NCI-H510A (cell line): ENCODE results near the gene SMAD2.

ENCODE experiments used
- DNase-seq: peaks from one replicate; lab custom pipeline; 2025; lab: John Stamatoyannopoulos, UW

The SMAD2 gene

GRCh38 chr18:47895565-47896250, 34.8 kb downstream of the SMAD2 start:
- DNase-seq: no peak

DNA sequence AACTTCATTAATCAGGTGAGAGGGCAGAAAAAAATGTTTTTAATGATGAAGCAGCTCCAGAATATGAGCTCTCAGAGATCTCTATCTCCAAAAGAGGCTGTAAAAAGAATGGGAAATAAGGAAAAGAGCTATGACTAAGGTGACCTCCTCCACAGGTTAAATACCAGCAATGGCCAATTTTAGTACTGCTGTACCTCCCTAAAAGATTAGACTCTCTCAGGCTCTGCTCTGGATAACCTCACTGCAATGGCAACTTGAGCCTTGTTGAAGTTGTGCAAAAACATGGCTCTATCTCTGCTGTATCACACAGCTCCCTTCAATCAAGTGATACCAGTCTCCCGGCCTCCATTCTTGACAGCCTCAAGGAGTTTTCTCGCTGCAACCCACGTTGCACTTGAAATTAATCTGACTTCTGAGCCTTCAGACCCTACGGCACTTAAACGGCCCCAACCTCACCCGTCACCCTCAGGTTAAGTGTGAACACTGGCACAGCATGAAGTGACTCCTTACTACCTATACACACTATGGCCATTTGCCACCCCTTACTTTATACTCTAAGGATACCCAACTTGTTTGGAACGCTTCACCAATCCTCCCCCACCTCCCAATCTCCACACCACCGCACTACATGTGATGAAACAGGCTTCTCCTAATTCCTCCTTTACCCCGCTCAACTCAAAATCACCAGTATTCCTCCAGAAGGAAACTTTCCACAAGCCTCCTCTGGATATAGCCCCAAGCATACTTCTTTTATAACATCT, 36.3 kb downstream of the SMAD2 start:
- DNase-seq: no peak

- no peak for DNase-seq
These were observed 37.4 kb downstream of the SMAD2 start for GRCh38 chr18:47893047-47893446.

DNA sequence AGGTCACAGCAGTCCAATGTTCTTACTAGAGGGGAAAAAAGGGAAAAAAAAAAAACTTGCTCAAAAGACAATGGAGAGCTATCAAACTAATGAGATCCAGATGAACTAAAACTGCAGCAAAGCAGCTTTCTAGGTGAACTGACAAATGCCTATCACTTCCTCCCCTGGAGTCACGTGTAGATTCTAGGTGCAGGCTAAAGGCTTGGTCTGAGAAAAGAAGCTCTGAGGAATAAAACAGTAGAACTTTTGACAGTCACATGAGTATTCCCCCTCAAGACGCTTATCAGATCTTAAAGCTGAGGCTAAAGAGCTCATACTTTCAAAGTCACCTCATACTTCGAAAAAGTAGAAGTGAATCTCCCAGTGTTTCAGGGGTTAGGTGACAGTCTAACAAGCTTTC, 42.3 kb downstream of the SMAD2 start:
- DNase-seq: no peak

DNA sequence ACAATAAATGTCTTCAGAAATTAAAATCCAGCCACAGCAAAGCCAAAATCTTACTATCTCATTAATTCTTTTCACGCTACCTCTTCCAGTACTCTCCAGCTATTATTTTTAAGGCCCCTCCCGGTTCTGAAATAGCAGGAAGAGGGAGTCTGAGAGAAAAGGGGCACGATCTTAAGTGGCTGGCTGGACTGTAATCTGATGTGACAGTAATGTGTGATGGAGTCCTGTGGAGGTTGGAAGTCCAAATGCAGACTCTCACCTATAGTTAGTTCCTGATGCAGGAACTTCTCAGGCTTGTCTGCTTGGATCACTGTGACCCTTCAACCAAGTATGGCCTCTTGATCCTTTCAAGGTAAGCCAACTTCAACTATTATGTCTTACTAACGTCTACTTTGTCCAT, 43.2 kb downstream of the SMAD2 start:
- DNase-seq: no peak

- DNase-seq: no peak
These were observed 46.6 kb downstream of the SMAD2 start for GRCh38 chr18:47883771-47884413.

DNA sequence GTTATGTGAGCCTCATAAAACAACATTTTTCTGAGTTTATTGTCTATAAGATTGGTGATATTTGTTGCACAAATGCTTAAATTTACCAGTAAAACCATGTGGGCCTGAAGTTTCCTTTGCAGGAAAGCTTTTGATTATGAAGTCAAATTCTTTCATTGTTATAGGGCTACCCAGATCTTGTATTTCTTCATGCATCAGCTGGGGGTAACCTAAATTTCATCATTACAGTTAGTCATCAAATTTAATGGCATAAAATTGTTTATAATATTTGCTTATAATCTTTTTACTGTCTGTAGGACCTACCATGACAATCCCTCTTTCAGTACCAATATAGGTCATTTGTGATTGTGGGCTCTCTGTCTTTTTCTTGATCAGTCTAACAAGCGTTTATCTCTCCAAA, 47.8 kb downstream of the SMAD2 start:
- no peak for DNase-seq

GRCh38 chr18:47881752-47882455, 48.6 kb downstream of the SMAD2 start:
- no peak for DNase-seq

DNA sequence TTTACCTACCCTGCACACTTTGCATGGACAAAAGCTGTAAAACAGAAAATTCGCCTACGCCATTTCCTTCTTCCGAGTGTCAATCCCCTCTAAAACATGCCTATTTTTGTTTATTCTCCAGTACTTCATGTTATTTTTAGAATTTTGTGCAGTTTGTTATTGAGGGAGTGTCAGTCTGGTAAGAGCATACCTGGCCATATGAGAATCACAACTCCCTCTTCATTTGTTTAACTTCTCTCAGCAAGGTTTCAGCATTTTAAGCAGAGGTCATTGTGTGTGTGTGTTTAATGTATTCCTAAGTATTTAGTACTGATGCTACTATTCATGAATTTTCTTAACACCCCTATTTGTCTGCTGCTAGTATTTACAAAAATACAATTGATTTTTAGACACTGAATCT, 49.4 kb downstream of the SMAD2 start:
- DNase-seq: no peak

DNA sequence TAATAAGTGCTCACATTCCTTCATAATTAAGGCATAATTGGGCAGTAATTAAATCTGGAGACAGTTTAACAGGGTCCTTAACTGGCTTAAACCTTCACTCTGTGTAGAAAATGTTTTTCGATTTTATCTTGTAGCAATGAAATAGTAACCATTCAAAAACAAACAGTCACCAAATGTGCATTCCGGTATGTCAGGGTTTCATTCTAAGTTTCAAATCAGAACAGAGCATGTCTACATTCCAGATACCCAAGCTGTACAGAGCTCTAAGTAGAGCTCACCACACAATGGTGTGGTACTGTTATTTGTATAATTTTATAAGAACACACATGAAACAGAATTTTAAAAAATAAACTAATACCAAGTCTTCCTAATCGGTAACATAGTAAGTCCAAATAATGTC, 52.6 kb downstream of the SMAD2 start:
- DNase-seq: no peak

GRCh38 chr18:47876813-47877212, 53.6 kb downstream of the SMAD2 start:
- no peak for DNase-seq

DNA sequence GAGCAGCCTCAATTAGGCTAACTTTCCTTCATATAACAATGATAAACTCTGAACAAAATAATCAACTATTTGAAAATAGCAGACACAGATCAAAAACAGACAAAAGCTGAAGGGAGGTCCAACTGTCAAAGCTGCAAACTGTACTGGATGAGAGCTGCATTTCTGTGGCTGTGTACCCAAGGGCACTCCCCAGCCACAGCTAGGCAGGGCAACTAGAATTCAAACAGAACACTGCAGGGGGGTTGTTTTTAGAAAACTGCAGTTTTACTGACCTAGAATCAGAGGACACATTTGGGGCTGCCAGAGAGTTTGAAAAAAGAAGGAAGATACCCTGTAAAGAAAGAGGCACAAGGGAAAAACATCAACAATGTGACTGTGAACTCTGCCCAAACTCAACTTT, 56.8 kb downstream of the SMAD2 start:
- DNase-seq: no peak

DNA sequence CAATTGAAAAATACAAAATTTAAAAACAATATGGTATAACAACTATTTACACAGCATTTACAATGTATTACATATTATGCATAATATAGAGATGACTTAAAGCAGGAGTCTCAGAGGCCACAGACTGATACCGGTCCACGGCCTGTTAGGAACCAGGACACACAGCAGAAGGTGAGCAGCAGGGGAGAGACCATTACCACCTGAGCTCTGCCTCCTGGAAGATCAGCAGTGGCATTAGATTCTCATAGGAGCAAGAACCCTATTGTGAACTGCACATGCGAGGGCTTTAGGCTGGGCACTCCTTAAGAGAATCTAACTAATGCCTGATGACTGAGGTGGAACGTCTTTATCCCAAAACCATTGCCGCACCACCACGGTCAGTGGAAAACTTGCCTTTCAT, 58.0 kb downstream of the SMAD2 start:
- no peak for DNase-seq

DNA sequence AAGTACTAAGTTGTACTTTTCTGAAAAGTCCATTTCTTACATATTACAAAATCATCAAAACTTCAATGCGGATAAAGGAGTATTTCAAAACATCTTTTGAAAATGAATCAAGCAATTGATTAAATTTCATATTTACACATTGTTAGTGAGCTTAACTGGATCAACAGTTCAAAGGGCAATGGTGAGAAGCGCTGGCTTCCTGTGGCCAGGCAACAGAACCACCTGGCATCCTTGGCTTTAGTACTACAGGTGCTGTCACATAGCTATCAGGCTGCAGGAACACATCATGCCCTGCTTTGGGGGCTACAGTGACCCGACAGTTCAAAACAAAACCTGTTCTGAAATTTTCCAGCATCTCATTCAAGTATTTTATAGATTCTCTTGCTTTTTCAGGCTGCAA, 59.2 kb downstream of the SMAD2 start:
- no peak for DNase-seq

DNA sequence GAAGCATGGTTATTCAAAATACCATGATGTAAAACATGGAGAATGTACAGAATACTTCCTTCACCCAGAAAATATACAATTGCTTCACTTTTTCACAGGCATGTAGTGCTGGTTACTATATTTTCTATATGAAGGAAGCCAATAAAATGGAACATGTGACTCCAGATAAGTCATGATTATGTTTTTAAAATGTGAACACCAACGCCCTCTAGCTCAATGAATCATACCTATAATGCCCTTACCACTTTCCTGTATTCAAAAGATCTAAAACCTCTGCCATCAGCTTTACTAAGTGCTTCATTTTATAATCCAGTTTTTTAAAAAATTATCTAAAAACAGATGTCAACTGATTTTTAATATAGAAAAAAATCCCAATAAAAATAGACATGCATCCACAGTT, 59.9 kb downstream of the SMAD2 start:
- DNase-seq: no peak

DNA sequence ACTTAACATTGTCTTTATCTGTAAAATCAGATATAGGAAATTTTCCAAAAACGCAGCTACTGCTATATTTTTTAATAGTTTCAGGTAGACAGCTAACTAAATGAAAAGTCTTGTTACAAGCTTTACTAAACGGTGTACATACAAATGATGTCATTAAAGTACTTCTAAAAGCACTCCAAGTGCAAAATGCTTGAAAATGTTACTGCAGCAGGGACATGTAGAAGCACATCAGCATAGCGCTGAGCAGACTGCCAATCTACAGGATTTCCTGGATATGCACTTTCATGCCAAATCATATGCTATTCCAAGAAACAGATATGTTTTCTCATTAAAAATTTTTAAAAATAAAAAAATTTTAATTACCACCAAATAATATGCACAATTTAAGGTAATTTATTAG, 61.7 kb downstream of the SMAD2 start:
- DNase-seq: no peak

- DNase-seq: no peak
These were observed 65.3 kb downstream of the SMAD2 start for GRCh38 chr18:47865183-47865582.

- DNase-seq: no peak
These were observed 67.4 kb downstream of the SMAD2 start for GRCh38 chr18:47863041-47863440.

GRCh38 chr18:47858607-47859006, 71.9 kb downstream of the SMAD2 start:
- no peak for DNase-seq

DNA sequence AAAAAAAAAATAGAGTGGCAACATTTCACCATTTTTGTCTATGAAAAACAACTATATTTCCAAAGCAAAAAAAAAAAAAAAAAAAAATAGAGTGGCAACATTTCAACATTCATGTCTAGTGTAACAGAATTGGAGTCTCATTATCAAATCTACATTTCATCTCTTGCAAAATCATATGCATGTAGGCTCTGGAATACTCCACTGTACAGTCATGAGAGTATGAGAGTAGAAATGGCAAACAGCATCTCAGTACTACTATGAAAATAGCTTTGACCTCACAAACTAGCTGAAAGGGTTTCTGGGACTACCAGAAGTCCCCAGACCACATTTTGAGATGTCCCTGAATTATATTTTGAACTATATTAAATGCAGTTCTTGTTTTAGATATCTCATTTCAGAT, 82.8 kb downstream of the SMAD2 start:
- no peak for DNase-seq

DNA sequence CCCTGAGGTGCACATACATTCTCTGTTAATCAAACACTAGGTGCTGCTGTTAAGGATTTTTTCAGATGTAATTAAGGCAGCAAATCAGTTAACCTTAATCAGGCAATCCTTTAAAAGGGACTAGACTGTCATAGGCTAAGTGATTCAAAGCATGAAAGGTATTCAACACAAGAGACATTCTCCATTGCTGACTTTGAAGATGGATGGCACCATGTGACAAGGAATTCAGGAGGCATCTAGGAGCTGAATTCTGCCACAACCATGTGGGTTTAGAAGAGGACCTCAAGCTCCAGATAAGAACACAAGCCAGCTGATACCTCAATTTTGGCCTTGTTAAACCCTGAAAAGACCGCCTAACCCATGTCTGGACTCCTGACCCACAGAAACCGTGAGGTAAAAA, 84.0 kb downstream of the SMAD2 start:
- no peak for DNase-seq

DNA sequence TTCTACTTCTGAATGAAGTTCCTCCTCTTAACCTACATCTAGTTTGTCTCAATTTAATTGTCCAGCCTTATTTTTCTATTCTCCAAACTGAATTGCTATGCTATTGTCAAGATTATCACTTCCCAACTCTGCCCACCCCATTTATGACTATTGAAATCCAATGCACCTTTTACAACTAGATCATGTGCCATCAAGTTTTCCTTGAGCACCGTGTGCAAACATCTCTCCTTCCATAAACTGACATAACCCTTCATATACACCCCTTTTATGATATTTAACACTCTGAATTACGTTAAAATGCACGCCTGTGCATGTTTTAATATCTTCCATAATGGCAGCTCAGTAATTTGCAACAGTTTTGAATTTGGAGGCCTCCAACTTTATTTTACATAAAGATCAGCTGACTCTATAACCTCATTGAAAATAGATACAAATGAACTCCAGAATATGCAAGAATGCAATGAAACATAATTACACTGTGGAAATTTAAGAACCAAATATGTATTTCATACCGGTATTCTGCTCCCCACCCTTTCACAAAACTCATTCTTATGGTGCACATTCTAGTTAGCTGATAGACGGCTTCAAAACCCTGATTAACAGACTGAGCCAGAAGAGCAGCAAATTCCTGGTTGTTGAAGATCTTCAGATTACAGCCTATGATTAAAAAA, 85.5 kb downstream of the SMAD2 start:
- no peak for DNase-seq
